GM21825 (cell line): ENCODE data around the gene MAGEA2B.
"Not testable (repeated sequence)": the region's sequence is repeated elsewhere in the genome, so short reads cannot be mapped to it uniquely, and the experiment has no call there.

Experiments used
- ATAC-seq: cut with Tn5 transposase; IDR thresholded peaks from one replicate; pipeline ENCODE4 v1.9.1; 2021; ENCODE audit warnings: mild to moderate bottlenecking, moderate library complexity; ENCODE audit not compliant: unreplicated experiment

Gene MAGEA2B

GRCh38 chrX:152754871-152755270 lies 40.4 kb downstream of the MAGEA2B start:
- ATAC-seq, result not testable (repeated sequence)

DNA sequence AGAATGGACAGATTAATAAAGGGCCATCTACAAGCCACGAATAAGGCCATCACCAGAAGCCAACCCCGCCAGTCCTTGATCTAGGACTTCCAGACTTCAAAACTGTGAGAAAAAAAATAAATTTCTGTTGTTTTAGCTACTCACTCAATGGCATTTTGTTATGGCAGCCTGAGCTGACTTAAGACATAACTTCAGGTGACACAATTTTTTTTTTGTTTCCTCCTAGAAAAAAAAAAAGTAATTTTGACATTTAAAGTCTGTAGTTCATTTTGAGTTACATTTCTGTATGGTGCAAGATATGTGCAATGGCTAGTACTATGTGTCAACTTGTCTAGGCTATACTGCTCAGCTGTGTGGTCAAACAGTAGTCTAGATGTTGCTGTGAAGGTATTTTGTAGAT lies 44.5 kb downstream of the MAGEA2B start, which contains the start of gene CSAG3:
CSAG3 (plus strand) TSS at position 301 of the 400 bp plus-strand sequence.
- not testable (repeated sequence) for ATAC-seq

DNA sequence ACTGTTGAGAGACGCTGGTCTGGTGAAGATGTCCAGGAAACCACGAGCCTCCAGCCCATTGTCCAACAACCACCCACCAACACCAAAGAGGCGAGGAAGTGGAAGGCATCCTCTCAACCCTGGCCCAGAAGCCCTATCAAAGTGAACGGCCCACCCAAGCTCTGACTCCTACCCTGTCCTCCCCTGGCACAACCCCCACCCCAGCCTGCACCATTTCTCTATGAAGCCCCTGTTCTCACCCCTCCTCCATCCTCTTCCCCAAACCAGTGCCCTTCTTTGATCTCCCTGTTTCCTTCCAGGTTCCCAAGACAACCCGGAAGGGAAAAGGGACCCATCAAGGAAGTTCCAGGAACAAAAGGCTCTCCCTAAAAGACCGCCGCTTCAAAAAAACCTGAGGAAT lies 45.1 kb downstream of the MAGEA2B start:
- ATAC-seq, result not testable (repeated sequence)

GRCh38 chrX:152761582-152761981 lies 47.2 kb downstream of the MAGEA2B start:
- not testable (repeated sequence) for ATAC-seq

DNA sequence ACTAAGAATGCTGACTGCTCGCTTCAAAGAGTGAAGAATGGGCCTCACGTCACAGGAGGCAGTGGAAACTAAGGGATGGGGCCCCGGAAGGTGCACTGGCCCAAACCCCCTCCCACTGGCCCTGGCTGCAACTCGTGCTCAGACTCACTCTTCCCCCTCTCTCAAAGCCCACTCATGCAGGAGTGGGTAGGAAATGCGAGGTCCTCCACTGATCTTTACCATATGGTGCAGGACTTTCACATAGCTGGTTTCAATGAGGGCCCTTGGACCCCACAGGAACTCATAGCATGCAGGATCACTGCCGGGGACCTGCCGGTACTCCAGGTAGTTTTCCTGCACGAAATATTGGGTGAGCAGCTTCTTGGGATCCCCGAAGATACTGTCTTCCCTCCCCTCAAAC lies 52.1 kb downstream of the MAGEA2B start:
- not testable (repeated sequence) for ATAC-seq
